Liver (tissue), 9 donors: ENCODE measurements around the gene RELN. TPM values are rescaled to one million over a fixed set of nuclear protein-coding genes. Genes with fewer than 3 reads are reported as not detected.

Source experiments
- DNase-seq: peaks from one replicate; pipeline ENCODE4 v3.0.0-alpha.2; 2017; ENCODE audit warnings: low spot score
- H3K27ac ChIP-seq, 2 donors: one replicate each; pipeline ENCODE4 v1.7.0; 2013; ENCODE audit warnings: inconsistent platforms in 2 of 2, low read length in 2 of 2, control low read depth in 1 of 2, low read depth in 1 of 2, mild to moderate bottlenecking in 1 of 2
- H3K27me3 ChIP-seq, 4 donors: one replicate each; pipeline versions ENCODE4 v1.6.1 to v1.7.0; 2013; ENCODE audit warnings: low read length in 3 of 4, inconsistent platforms in 1 of 4, mild to moderate bottlenecking in 1 of 4, moderate library complexity in 1 of 4; ENCODE audit not compliant: control insufficient read depth in 4 of 4, insufficient read depth in 4 of 4
- H3K36me3 ChIP-seq, 4 donors: one replicate each; pipeline versions ENCODE4 v1.6.1 to v1.7.0; 2013; ENCODE audit warnings: low read length in 3 of 4, mild to moderate bottlenecking in 3 of 4, low read depth in 1 of 4, moderate library complexity in 1 of 4; ENCODE audit not compliant: control insufficient read depth in 4 of 4, insufficient read depth in 3 of 4
- H3K4me1 ChIP-seq, 4 donors: one replicate each; pipeline versions ENCODE4 v1.6.1 to v1.7.0; 2013; ENCODE audit warnings: low read length in 3 of 4, mild to moderate bottlenecking in 3 of 4, moderate library complexity in 1 of 4; ENCODE audit not compliant: control insufficient read depth in 4 of 4, insufficient read depth in 4 of 4
- H3K4me3 ChIP-seq, 3 donors: one replicate each; pipeline versions ENCODE4 v1.6.1 to v1.7.0; 2013; ENCODE audit warnings: low read length in 3 of 3, control low read depth in 1 of 3, low read depth in 1 of 3, mild to moderate bottlenecking in 1 of 3
- H3K9ac ChIP-seq, 2 donors: one replicate each; pipeline ENCODE4 v1.7.0; 2013; ENCODE audit warnings: low read length in 2 of 2, mild to moderate bottlenecking in 2 of 2, moderate library complexity in 2 of 2, control low read depth in 1 of 2, low read depth in 1 of 2
- H3K9me3 ChIP-seq, 4 donors: one replicate each; pipeline versions ENCODE4 v1.6.1 to v1.7.0; 2013; ENCODE audit warnings: low read length in 3 of 4; ENCODE audit not compliant: control insufficient read depth in 4 of 4
- ATF3 ChIP-seq: IDR thresholded peaks from 2 replicates; pipeline ENCODE4 v1.6.1; 2016; ENCODE audit warnings: antibody characterized with exemption
- CTCF ChIP-seq: fragments of 150-350 bp; IDR thresholded peaks from 2 replicates; pipeline ENCODE4 v1.5.1; 2017; ENCODE audit warnings: improper control_type of control experiment, low read depth, low read length; ENCODE audit not compliant: missing input control
- EGR1 ChIP-seq, 2 donors: IDR thresholded peaks; 2 replicates each; pipeline ENCODE4 v1.6.1; 2016 to 2018; ENCODE audit warnings: antibody characterized with exemption in 2 of 2, low read depth in 2 of 2
- FOXA1 ChIP-seq: IDR thresholded peaks from 2 replicates; pipeline ENCODE4 v1.6.1; 2016; ENCODE audit warnings: antibody characterized with exemption
- FOXA2 ChIP-seq: IDR thresholded peaks from 2 replicates; pipeline ENCODE4 v1.6.1; 2016; ENCODE audit warnings: antibody characterized with exemption
- GABPA ChIP-seq, 2 donors: IDR thresholded peaks in 1 of 2; conservative IDR thresholded peaks in 1 of 2; 2 replicates each; pipeline ENCODE4 v1.6.1; 2016; ENCODE audit warnings: antibody characterized with exemption in 2 of 2, mild to moderate bottlenecking in 1 of 2, moderate library complexity in 1 of 2
- HNF4A ChIP-seq, 2 donors: conservative IDR thresholded peaks; 2 replicates each; pipeline ENCODE4 v1.6.1; 2016; ENCODE audit warnings: antibody characterized with exemption in 2 of 2, mild to moderate bottlenecking in 2 of 2
- HNF4G ChIP-seq: IDR thresholded peaks from 2 replicates; pipeline ENCODE4 v1.6.1; 2016; ENCODE audit warnings: antibody characterized with exemption
- JUND ChIP-seq, 2 donors: IDR thresholded peaks; 2 replicates each; pipeline ENCODE4 v1.6.1; 2016; ENCODE audit warnings: antibody characterized with exemption in 2 of 2
- MAX ChIP-seq: IDR thresholded peaks from 2 replicates; pipeline ENCODE4 v1.6.1; 2016; ENCODE audit warnings: antibody characterized with exemption
- NR2F2 ChIP-seq: IDR thresholded peaks from 2 replicates; pipeline ENCODE4 v1.6.1; 2016; ENCODE audit warnings: antibody characterized with exemption
- RAD21 ChIP-seq, 2 donors: IDR thresholded peaks; 2 replicates each; pipeline ENCODE4 v1.6.1; 2016; ENCODE audit warnings: antibody characterized with exemption in 2 of 2, mild to moderate bottlenecking in 2 of 2
- REST ChIP-seq: IDR thresholded peaks from 2 replicates; pipeline ENCODE4 v1.6.1; 2016; ENCODE audit warnings: antibody characterized with exemption, mild to moderate bottlenecking
- RXRA ChIP-seq, 2 donors: IDR thresholded peaks; 2 replicates each; pipeline ENCODE4 v1.6.1; 2017 to 2018; ENCODE audit warnings: antibody characterized with exemption in 2 of 2, mild to moderate bottlenecking in 1 of 2
- SP1 ChIP-seq: IDR thresholded peaks from 2 replicates; pipeline ENCODE4 v1.6.1; 2018; ENCODE audit warnings: antibody characterized with exemption, mild to moderate bottlenecking
- TAF1 ChIP-seq: conservative IDR thresholded peaks from 2 replicates; pipeline ENCODE4 v1.6.1; 2016; ENCODE audit warnings: antibody characterized with exemption, mild to moderate bottlenecking
- YY1 ChIP-seq: IDR thresholded peaks from 2 replicates; pipeline ENCODE4 v1.6.1; 2016; ENCODE audit warnings: antibody characterized with exemption, mild to moderate bottlenecking
- WGBS: extraction: QIAGEN DNeasy Blood & Tissue Kit; methylation state at CpG from one replicate; pipeline ENCODE4 v1.1.7; 2013; 5-methylcytosine and 5-hydroxymethylcytosine counted together
- polyA plus RNA-seq, 2 donors: library from polyadenylated mRNA; stranded (reverse) in 1 of 2; unstranded in 1 of 2; fragments of 200-250 nt in 1 of 2; fragments of >200 nt in 1 of 2; fragmentation: Nextera tagmentation in 1 of 2; extraction: Ambion mirVana in 1 of 2; gene quantifications; one replicate each; pipeline versions ENCODE4 v1.2.1 to v1.2.3, GENCODE V29; 2013 to 2015
- total RNA-seq, 2 donors: library from RNA; depleted of rRNA; stranded (reverse); fragments of >200 nt; gene quantifications; one replicate each; pipeline ENCODE4 v1.2.3, GENCODE V29; 2014
- TF ChIP-seq, protein P1 (sequence below): IDR thresholded peaks from 2 replicates; pipeline ENCODE4 v1.6.1; 2016; ENCODE audit warnings: antibody characterized with exemption
- donor health status: healthy.
- donor health status: healthy.
- donor health status: healthy.
- donor health status: healthy.
- donor health status: healthy.

RELN gene
- total and polyA plus RNA-seq, 4 donors, result 10.0 to 69.8 (median 28.4) TPM

DNA sequence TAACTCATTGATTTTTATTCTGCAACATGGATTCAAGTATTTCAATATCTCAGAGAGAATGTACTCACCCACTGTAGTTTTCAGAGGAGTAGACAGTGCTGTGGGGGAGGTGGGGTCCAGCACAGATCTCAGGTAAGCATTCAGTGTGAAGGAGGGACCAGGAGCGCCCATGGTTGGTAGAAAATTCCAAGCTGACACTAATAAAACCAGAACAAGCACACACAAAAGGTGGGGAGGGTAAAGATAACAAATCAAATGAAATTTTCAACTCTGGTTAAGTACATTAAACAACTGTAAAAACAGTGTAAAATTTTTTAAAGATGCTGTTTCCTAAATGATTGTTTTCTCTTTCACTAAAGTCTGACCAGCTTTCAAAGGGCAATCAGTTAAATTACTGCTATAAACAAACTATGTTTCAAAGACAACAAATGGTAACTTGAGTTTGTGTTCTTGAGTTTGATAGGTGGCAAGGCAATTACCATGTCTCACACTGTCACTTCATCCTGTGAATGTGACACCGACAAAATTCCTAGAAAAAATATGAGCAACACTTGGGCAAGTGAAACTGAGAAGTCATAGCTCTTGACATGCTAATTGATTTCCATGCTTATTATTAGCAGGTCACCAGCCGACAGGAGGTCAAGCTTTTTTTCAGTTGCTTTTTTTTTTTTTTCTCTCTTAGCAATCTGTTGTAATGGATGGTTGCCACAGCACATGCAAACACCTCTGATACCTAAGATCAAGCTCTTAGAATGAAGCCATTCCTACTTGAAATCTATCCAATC, 337.7 kb downstream of the RELN start (continued):
- TF ChIP-seq NR2F2, result no peak
- TF ChIP-seq SP1, result no peak
- no peak for TF ChIP-seq FOXA1
- TF ChIP-seq GABPA (IDR thresholded peaks at IDR 0.05 in 1 of 2, conservative IDR thresholded peaks at IDR 0.05 in 1 of 2), result no peak
- no peak for TF ChIP-seq JUND (IDR thresholded peaks at IDR 0.05)
- no peak for TF ChIP-seq HNF4G
- no peak for TF ChIP-seq MAX
- no peak for TF ChIP-seq EGR1 (IDR thresholded peaks at IDR 0.05; ENCODE audit: low read depth in 2 of 2)
- TF ChIP-seq RXRA (IDR thresholded peaks at IDR 0.05), result no peak
- TF ChIP-seq RAD21 (IDR thresholded peaks at IDR 0.05), result no peak

- no peak overlapping the region for H3K9ac ChIP-seq
- H3K4me1 ChIP-seq, result no peaks in the 10 kb centered on the region
- no peaks in the 10 kb centered on the region for H3K27me3 ChIP-seq
- peaks cover 0 to 2% (median 0%) of the 10 kb centered on the region in 4 donors for H3K9me3 ChIP-seq
- no peak overlapping the region for H3K4me3 ChIP-seq
- WGBS, result 93% methylated on average over 2 of the region's 2 CpGs
- H3K36me3 ChIP-seq, result no peaks in the 10 kb centered on the region
- no peak for TF ChIP-seq SP1
- no peak for TF ChIP-seq MAX
- TF ChIP-seq NR2F2, result no peak
- no peak for TF ChIP-seq FOXA1
- TF ChIP-seq EGR1 (IDR thresholded peaks at IDR 0.05; ENCODE audit: low read depth in 2 of 2), result no peak
- TF ChIP-seq GABPA (IDR thresholded peaks at IDR 0.05 in 1 of 2, conservative IDR thresholded peaks at IDR 0.05 in 1 of 2), result no peak
- no peak for TF ChIP-seq YY1
- no peak for TF ChIP-seq REST
- no peak for TF ChIP-seq RAD21 (IDR thresholded peaks at IDR 0.05)
- TF ChIP-seq HNF4A (conservative IDR thresholded peaks at IDR 0.05), result no peak
- TF ChIP-seq TAF1, result no peak
- TF ChIP-seq, protein P1, sequence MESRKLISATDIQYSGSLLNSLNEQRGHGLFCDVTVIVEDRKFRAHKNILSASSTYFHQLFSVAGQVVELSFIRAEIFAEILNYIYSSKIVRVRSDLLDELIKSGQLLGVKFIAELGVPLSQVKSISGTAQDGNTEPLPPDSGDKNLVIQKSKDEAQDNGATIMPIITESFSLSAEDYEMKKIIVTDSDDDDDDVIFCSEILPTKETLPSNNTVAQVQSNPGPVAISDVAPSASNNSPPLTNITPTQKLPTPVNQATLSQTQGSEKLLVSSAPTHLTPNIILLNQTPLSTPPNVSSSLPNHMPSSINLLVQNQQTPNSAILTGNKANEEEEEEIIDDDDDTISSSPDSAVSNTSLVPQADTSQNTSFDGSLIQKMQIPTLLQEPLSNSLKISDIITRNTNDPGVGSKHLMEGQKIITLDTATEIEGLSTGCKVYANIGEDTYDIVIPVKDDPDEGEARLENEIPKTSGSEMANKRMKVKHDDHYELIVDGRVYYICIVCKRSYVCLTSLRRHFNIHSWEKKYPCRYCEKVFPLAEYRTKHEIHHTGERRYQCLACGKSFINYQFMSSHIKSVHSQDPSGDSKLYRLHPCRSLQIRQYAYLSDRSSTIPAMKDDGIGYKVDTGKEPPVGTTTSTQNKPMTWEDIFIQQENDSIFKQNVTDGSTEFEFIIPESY, result no peak
- no peak for TF ChIP-seq JUND (IDR thresholded peaks at IDR 0.05)
- no peak for TF ChIP-seq ATF3
- TF ChIP-seq FOXA2, result no peak
- TF ChIP-seq RXRA (IDR thresholded peaks at IDR 0.05), result no peak
- TF ChIP-seq CTCF, result no peak
- no peak for TF ChIP-seq HNF4G
- no peak for DNase-seq
- H3K27ac ChIP-seq, result no peak overlapping the region
Observed at GRCh38 chr7:103649052-103649451, 340.4 kb downstream of the RELN start.
